Kidney tubule cell (primary cell): Measurements from ENCODE around the gene RAB31.

Experiments
- DNase-seq: peaks from one replicate; pipeline ENCODE4 v3.0.0-alpha.2; 2018; ENCODE audit warnings: low spot score

The RAB31 gene

GRCh38 chr18:9822587-9823185, 114.6 kb downstream of the RAB31 start:
- DNase-seq: no peak

- no peak for DNase-seq
Measured at GRCh38 chr18:9823805-9824473, 115.8 kb downstream of the RAB31 start.

- no peak for DNase-seq
Measured at GRCh38 chr18:9824474-9824832, 116.4 kb downstream of the RAB31 start.

- DNase-seq: no peak
Measured at GRCh38 chr18:9824952-9825371, 116.9 kb downstream of the RAB31 start.

GRCh38 chr18:9825571-9826073, 117.5 kb downstream of the RAB31 start:
- DNase-seq: peak; percentile 90

GRCh38 chr18:9826685-9827084, 118.6 kb downstream of the RAB31 start:
- DNase-seq: no peak

GRCh38 chr18:9827211-9827792, 119.2 kb downstream of the RAB31 start:
- no peak for DNase-seq

- peak; percentile 90 for DNase-seq
Measured at GRCh38 chr18:9827793-9828505, 119.8 kb downstream of the RAB31 start.

GRCh38 chr18:9828506-9829396, 120.7 kb downstream of the RAB31 start:
- no peak for DNase-seq

- DNase-seq: no peak
Measured at GRCh38 chr18:9829397-9829712, 121.3 kb downstream of the RAB31 start.

GRCh38 chr18:9831036-9831722, 123.1 kb downstream of the RAB31 start:
- peak; percentile 23 for DNase-seq

- DNase-seq: no peak
Measured at GRCh38 chr18:9831723-9832199, 123.7 kb downstream of the RAB31 start.

- no peak for DNase-seq
Measured at GRCh38 chr18:9832871-9833270, 124.8 kb downstream of the RAB31 start.

- no peak for DNase-seq
Measured at GRCh38 chr18:9834551-9834950, 126.5 kb downstream of the RAB31 start.

GRCh38 chr18:9835113-9835755, 127.1 kb downstream of the RAB31 start:
- peak; percentile 22 for DNase-seq

GRCh38 chr18:9835825-9836224, 127.7 kb downstream of the RAB31 start:
- no peak for DNase-seq

GRCh38 chr18:9838144-9838877, 130.2 kb downstream of the RAB31 start:
- DNase-seq: peak; percentile 73

- no peak for DNase-seq
Measured at GRCh38 chr18:9839211-9839610, 131.1 kb downstream of the RAB31 start.

- DNase-seq: no peak
Measured at GRCh38 chr18:9839853-9840252, 131.8 kb downstream of the RAB31 start.

- no peak for DNase-seq
Measured at GRCh38 chr18:9841752-9842151, 133.7 kb downstream of the RAB31 start.
